Mucosa of gallbladder (tissue), 1 donor: ENCODE data around the gene NPEPL1. TPM values are rescaled to one million over a fixed set of nuclear protein-coding genes. Genes with fewer than 3 reads are reported as not detected.
"Not testable (repeated sequence)": the region's sequence is repeated elsewhere in the genome, so short reads cannot be mapped to it uniquely, and the experiment has no call there.

Experiments
- DNase-seq: peaks from one replicate; pipeline ENCODE4 v3.0.0-alpha.2; 2020; ENCODE audit warnings: low spot score
- total RNA-seq: library from RNA; stranded (reverse); gene quantifications from one replicate; pipeline ENCODE4 v1.2.1, GENCODE V29; 2021
- donor health status: DM: no; HTN: no; CAD: no.

Gene NPEPL1
- total RNA-seq, 1 donor from 2014 or later, result 39.1 TPM

DNA sequence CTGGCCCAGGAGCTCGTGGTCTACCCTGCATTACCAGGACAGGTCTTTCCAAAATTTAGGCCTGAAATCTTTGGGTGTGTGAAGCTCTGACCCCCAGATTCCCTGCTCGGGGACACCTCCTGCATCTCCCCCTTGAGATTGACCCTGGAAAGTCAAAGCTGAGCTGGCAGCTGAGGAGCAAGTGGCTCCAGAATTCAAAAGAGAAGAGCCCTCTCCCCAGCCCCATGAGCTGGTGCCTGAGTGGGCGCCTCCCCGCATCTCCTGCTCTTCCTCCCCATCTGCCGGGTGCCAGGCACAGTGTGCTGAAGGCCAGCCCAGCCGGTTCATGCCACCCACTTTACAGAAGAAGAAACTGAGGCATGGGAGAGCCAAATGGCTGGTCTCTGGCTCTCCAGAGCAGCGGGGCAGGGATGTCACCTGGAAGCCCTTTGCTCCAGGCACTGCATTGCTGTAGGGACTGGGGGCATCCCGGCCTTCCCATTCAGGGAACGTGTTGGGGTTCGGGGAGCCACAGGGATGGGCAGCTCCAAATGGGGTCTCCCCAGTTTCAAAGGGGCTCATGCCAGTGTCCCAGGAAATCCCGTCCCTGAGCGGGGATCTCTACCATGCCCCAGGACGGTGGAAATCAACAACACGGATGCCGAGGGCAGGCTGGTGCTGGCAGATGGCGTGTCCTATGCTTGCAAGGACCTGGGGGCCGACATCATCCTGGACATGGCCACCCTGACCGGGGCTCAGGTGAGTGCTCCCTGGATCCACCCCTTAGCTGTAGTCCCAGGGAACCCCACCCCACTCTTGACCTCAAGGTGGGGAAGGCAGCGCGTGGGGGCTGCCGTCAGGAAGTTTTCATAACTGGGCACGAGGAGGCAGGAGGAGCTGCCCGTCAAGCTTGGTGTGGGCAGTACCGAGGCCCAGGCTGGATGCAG lies 20.5 kb downstream of the NPEPL1 start:
- no peak for DNase-seq

DNA sequence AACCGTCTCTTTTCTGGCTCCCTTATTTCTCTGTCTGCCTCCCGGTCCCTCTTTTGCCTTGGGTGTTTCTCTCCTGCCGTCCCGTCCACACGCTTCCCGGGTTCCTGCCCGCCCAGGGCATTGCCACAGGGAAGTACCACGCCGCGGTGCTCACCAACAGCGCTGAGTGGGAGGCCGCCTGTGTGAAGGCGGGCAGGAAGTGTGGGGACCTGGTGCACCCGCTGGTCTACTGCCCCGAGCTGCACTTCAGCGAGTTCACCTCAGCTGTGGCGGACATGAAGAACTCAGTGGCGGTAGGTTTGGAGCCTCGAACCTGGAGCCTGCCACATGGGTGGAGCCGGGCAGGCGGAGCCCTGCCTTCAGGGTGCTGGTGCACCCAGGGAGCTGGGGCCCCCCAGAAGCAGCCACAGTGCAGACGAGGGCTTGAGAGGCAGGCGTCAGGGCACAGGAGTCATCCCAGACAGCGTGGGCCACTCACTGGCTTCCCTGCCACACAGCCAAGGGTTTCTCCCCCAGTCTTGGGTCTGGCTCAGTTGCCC lies 21.3 kb downstream of the NPEPL1 start:
- peak; percentile 8 for DNase-seq

DNA sequence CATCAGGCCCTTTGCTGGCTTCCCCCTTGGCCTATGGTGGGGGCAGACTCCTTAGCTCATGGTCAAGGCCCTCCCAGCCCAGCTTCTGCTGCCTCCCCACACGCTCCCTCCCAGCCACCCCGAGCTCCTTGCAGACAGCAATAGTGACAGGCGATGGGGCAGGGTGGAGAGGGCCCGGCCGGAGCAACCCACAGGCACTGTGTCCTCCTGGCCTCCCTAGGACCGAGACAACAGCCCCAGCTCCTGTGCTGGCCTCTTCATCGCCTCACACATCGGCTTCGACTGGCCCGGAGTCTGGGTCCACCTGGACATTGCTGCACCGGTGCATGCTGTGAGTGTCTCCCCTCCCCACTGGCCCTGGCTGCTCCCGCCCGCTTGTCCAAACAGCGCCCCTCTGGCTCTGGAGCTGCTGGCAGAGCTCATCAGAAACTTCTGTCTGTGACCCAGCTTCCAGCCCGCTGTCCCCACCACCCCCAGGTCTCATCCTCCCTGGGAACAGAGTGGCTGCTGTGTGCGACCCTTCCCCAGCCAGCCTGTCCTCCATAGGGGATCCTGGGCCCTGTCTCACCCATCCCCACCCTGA lies 21.8 kb downstream of the NPEPL1 start:
- peak; percentile 6 for DNase-seq

DNA sequence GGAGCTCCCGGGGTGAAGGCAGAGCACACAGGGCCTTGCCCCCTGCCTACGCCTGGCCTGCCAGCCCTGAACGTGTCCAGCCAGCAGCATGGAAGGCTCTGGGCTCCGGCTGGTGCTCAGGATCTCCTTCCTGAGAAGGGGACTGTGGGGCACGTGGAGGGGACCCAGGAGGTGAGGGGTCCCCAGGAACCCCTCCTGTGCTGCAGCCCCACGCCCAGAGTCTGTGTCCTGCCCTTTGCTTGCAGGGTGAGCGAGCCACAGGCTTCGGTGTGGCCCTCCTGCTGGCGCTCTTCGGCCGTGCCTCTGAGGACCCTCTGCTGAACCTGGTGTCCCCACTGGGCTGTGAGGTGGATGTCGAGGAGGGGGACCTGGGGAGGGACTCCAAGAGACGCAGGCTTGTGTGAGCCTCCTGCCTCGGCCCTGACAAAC lies 22.3 kb downstream of the NPEPL1 start:
- DNase-seq, result peak; percentile 5

DNA sequence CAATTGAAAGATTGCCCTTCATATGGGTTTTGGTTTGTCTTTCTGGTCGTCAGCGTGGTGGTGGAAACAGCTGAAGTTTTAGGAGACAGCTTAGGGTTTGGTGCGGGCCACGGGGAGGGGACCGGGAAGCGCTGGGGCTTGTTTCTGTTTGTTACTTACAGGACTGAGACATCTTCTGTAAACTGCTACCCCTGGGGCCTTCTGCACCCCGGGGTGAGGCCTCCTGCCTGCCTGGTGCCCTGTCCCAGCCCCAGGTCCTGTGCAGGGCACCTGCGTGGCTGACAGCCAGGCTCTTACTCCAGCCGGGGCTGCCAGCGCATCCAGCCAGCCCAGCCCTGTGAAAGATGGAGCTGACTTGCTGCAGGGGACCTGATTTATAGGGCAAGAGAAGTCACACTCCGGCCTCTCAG lies 22.8 kb downstream of the NPEPL1 start:
- peak; percentile 8 for DNase-seq

DNA sequence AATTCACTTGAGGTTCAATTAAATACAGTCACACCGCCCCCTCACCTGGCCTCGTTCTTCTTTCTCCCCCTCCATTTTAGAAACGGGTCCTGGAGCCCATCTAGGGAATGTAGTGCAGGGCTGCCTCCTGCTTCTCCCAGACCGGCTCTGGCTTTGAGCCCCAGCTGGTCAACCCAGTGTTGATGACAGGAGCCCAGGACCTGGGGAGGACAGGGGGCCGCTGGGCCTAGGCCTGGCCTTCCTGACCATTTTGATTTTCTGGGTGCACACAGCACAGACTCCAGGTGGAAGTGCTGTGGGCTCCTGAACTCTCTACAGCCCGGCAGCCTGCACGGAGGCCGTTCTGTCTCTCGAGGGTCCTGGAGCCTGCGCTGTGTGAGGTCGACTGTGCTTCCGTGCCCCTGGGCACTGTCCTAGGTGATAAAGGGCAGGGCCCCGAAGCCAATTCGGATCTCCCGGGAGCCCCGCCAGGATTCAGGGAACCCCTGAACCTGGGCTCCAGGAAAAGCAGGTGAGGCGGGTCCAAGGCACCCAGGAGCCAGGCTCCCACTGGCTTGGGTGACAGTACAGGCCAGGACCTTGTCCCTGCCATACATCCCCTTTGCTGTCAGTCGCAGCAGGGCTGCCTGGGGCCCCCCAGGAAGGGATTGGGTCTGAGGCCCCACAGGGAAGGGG lies 23.3 kb downstream of the NPEPL1 start:
- peak; percentile 7 for DNase-seq

DNA sequence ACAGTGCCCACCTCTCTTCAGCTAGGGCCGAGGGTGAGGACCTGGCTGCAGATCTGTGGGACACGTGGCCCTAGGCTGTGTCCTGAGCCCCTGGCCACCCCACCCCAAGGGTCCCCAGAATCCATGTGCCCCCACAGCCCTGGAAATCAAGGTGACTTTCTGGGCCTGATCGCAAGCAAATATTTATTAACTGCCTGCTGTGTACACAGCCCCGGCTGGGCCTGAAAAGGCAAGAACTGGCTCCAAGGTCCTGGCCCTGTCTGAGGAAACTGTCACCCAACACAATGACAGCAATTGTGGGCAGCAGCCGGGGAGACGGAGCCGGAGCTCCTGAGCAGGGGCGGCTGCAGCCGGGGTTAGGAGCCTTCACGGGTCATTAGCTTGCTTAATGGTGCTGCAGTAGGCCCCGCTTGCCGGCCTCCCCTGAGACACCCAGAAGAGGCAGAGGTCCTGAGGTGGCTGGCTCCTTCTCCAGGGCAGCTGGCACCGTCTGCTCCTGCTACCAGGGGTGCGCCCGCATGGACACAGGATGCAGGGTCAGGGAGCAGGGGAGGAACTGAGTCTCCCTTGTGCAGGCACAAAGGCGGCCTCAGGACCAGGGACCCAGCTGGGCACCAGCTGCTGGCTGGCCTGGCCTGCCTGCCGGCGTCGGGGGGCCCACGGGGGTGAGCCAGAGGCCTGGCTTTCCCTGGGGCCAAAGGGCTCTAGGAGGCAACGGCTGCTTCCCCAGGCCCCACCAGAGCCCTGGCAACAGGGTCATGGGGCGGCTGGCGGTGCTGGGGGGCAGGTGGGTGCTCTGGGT lies 24.1 kb downstream of the NPEPL1 start:
- DNase-seq, result peak; percentile 9

DNA sequence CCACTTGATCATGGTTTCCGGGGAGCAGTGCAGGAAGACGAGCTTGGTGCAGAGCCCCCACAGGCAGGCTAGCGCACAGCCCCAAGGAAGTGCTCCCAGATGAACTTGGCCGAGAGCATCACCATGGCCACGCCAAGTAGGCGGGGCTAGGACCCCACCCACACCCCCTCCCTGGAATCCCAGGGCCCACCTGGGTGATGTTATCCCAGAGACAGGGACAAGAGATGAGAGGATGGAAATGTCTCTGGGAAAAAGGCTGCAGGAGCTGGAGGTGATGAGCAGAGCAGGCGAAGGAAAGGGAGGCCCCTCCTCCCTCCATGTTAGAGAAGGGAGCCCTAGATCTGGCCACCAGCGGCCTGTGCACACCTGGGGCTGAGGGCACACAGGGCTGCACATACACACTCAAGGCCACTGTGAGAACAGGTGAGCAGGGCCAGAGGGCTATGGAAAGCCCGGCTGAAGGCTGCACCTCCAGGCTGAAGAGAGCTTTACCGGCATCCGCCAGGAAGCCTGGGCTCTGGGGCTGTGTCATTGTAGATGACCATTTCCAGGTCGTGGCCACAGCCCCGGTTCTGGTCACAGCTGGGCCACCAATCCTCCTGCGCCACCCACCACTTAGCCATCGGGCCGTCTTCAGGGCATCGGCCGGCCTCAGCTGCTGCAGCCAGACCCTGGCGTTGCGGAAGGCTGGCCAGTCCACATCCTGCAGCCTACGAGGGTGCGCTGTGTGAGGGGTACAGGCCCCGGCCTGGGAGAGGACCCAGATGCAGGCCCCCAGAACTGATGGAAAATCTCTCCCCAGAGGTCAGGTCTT lies 24.9 kb downstream of the NPEPL1 start:
- DNase-seq, result peak; percentile 9

DNA sequence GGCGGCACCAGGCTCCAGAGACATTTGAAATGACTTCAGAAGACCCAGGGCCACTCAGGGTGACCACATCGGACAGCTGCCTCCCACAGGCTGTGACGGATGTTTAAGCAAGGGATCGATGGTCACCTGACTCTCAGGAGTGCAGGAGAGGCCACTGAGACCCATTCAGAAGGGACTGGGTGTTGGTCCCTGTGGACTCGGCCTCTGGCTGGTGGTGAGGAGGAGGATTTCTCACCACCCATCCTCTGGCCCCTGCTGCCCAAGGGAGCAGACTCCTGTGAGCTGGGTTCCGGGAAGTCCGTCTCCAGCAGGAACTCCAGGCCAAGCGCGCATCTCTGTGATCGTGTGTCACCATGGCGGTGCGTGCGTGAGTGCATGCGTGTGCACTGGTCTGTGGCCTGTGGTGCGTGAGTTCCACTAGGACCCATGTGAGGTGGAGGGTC lies 25.5 kb downstream of the NPEPL1 start:
- no peak for DNase-seq

DNA sequence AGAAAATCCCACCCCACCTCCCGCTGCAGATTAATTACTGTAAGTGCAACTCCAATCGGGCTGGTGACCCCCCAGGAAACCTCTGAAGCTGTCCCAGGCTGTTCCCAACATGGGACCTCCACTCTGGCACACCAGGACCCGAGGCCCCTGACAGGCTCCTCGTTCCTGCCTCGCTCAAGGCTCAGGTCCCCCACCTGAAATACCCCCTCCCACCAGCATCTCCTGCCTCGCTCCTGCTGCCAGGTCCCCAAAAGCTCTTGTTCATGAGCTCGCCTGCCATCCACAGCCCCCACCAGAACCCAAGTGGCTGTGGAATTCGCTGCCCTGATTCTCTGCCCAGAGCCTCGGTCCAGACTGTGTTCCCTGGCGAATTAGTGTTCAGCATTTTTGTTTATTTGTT lies 26.1 kb downstream of the NPEPL1 start:
- DNase-seq, result peak; percentile 8

DNA sequence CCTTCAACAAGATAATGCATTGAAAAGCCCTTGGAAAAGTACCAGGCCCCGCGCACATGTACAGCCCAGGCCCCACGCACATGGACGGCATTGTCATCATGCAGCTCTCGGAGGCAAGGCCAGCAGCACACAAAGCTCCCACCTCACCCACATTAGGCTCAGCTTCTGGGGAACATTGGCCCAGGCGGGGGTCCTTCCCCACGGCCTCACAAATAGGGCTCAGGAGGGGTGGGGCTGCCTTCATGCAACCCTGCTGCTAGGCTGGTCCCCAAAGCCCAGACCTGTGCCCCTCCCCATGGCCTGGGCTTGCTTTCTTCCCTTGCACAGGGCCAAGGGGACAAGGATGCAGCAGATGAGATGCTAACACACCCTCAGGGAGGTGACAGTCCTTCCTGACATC lies 26.7 kb downstream of the NPEPL1 start:
- DNase-seq, result peak; percentile 7

DNA sequence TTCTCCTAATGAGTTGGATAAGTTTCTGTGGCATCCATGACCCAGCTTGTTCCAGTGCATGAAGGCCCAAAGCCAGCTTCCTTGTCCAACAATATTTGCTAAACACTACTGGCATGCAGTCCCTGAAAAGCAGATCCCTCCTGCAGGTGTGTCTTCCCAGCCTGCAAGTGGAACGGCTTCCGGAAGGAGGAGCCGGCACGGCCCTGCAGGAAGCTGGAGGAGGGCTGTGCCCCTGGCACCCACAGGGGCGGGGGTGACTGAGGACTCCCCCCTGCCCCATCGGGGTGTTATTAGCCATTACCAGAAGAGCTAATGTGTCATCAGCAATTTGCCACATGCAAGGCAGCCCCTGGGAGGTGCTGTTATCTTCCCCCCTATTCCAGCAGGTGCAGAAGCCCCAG lies 27.4 kb downstream of the NPEPL1 start:
- peak; percentile 10 for DNase-seq

DNA sequence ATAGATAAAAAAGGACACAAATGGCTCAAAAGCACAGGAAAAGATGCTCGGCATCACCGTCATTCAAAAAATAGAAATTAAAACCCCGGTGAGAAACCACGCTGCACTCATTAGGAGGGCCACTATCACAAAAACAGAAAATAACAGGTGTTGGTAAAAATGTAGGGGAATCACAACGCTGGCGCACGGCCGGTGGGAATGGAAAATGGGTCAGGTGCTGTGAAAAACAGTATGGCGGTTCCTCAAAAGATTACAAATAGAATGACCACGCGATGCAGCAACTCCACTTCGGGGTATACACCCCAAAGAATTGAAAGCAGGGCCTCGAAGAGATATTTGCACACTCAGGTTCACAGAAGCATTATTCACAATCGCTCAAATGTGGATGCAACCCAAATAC lies 28.3 kb downstream of the NPEPL1 start:
- no peak for DNase-seq

DNA sequence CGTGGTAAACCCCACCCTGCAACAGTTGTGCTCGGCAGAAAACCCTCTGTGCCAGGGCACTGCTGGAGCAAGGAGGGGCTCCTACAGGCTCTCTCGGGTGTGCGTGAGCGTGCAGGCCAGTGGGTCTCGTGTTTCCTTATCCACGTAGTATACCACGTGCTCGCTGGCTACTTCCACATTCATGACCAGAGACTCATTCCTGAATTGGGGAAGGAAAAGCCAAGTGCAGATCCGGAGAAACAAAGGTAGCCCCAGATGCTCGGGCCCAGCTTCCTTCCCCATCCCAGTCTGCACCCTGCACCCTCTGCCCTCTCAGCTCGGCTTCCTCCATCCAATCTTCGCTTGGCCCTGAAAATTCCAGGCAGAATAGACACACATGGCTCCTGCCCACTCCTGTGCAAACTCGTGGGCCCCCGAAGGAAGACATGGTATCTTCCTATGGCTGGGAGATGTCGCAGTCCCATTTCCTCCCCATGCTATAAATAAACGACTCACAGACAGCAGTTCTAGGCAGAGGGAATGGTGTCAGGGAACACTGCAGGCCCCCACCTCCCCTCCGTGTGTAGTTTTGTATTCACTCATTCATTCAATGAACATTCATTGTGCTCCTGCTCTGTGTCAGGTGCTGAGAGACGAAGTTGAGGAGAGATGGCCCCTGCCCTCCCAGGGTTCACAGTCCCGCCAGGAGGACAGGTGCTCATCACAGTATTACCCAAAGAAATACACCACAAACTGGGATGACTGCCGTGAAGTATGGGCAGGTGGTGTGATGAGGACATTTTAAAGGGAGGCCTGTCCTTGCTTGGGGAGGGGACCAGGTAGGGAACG lies 29.6 kb downstream of the NPEPL1 start:
- DNase-seq, result peak; percentile 9

DNA sequence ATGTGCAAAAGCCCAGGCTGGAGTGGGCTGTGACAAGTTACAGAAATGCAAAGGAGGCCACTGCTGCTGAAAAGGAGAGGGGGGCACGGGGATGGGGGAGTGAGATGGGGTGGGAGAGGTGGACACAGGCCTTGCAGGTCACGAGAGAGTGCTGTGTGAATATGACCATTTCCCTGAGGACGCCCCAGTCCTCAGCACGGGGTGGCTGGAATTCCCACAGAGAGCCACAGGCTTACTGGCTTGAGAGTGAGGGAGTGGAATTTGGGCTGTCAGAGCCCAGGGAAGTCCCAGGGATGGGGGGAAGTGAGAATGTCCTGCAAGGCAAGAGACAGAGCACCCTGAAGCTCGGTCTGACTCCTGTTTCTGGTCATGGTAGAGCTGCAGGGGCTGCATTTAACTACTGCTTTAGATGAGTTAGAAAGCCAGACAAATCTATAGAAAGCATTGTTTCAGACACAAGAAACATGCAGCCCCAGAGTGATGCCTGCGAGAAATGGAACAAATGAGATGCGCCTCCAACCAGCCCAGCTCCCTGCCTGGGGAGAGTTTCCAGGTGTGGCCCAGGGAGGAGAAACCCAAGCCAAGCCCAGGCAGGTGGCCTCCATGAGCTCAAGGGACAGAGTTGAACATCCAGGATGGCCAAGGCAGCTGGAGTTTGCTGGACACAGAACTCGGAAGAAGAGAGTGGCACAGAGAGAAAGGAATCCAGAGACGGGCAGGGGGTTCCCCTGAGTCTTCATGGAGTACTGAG lies 30.5 kb downstream of the NPEPL1 start:
- no peak for DNase-seq

DNA sequence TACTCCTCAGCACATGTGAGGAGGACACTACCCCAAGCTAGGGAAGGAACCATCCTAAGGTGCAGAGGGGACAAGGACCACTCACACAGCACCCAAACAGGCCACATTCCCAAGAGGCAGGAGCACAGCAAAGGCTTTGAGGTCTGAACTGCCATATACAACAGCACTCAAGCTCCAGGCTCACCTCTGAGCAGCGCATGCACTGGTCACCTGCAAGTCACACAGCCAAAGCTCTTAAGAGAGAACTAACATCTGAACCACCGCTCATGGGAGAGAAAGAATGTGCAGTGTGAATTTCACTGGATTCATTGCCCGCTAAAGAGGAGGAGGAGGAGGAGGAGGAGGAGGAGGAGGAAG lies 31.0 kb downstream of the NPEPL1 start:
- no peak for DNase-seq

DNA sequence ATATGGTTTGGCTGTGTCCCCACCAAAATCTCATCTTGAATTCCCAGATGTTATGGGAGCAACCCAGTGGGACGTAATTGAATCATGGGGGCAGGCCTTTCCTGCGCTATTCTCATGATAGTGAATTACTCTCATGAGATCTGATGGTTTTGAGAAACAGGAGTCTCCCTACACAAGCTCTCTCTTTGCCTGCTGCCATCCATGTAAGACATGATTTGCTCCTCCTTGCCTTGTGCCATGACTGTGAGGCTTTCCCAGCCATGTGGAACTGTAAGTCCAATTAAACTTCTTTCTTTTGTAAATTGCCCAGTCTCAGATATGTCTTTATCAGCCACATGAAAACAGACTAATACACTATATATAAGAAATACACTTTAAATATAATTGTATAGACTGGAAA lies 33.6 kb downstream of the NPEPL1 start:
- DNase-seq, result not testable (repeated sequence)

DNA sequence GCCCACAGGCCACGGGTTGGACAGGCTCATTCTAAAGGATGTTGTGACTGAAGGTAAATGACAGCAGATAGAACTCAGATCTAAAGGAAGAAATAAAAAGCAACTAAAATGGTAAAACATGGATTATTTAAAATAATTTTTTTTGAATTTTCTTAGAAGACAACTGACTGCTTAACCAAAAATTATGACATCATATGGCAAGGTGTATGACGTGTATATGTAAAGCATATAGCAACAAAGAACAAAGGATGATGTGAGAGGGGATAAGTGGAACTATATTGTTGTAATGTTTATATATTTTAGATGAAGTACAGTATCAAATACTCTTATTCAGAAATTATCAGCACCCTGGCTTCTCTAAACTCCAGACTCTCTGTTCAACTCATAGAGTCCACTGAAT lies 38.6 kb downstream of the NPEPL1 start:
- no peak for DNase-seq

DNA sequence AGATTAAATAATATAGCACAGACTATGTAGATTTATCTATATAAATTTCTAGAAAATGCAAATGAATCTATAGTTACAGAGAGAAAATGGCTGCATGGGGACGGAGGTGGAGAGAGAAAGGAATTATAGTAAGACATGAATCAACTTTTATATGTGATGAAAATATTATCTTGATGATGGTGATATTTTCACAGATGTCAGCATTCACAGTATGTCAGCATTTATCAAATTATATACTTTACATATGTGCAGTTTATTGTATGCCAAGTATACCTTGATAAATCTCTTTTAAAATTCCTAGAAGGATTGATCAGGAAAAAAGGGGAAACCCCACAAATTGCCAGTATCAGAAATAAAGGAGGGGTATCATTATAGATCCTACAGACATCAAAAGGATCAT lies 44.6 kb downstream of the NPEPL1 start:
- no peak for DNase-seq
